Measurements from ENCODE around the gene BACE1. TPM values are rescaled to one million over a fixed set of nuclear protein-coding genes. Genes with fewer than 3 reads are reported as not detected.

Gene BACE1
- polyA plus RNA-seq, 1 donor from 2014 or later: 21.0 TPM

- no peaks in the 10 kb centered on the region for H4K20me1 ChIP-seq (ENCODE audit: insufficient read depth)
- H3K27ac ChIP-seq (ENCODE audit: low read length): no peak overlapping the region
- peaks cover 3% of the 10 kb centered on the region for H3K36me3 ChIP-seq (ENCODE audit: insufficient read depth, low read length)
- no peaks in the 10 kb centered on the region for H3K79me2 ChIP-seq (replicated peaks; ENCODE audit: insufficient read depth, low read length)
- no peaks in the 10 kb centered on the region for H3K9me3 ChIP-seq (ENCODE audit: low read length)
- no peaks in the 10 kb centered on the region for H3K27me3 ChIP-seq (ENCODE audit: insufficient read depth, low read depth, low read length)
- H2AFZ ChIP-seq (ENCODE audit: low read depth, low read length): no peak overlapping the region
- H3F3A ChIP-seq (ENCODE audit: insufficient read depth, low read length, poor library complexity, severe bottlenecking): no peaks in the 10 kb centered on the region
- no peaks in the 10 kb centered on the region for H3K9me2 ChIP-seq (ENCODE audit: insufficient read depth, low read length)
- no peak overlapping the region for H3K4me2 ChIP-seq (ENCODE audit: low read length)
- TF ChIP-seq MXI1 (conservative IDR thresholded peaks at IDR 0.05; ENCODE audit: poor library complexity, severe bottlenecking) (no peak), SMC3 (conservative IDR thresholded peaks at IDR 0.05; ENCODE audit: poor library complexity) (no peak), CTCF (IDR thresholded peaks at IDR 0.05; ENCODE audit: poor library complexity, severe bottlenecking) (no peak), REST (IDR thresholded peaks at IDR 0.05; ENCODE audit: borderline replicate concordance) (no peak), EP300 (conservative IDR thresholded peaks at IDR 0.05; ENCODE audit: poor library complexity, severe bottlenecking) (no peak), POLR2AphosphoS5 (IDR thresholded peaks at IDR 0.05) (no peak), RAD21 (conservative IDR thresholded peaks at IDR 0.05) (no peak), TAF1 (IDR thresholded peaks at IDR 0.05; ENCODE audit: low read depth) (no peak), EZH2 (IDR thresholded peaks at IDR 0.05; ENCODE audit: borderline replicate concordance, insufficient read depth, low read length, poor library complexity, severe bottlenecking) (no peak)
- H3K9ac ChIP-seq (ENCODE audit: low read length): no peak overlapping the region
- no peak overlapping the region for H3K4me3 ChIP-seq (ENCODE audit: low read length)
These were observed 28.4 kb downstream of the BACE1 start for GRCh38 chr11:117287668-117288067.

- H3K4me3 ChIP-seq (ENCODE audit: low read length): no peak overlapping the region
- H2AFZ ChIP-seq (ENCODE audit: low read depth, low read length): no peak overlapping the region
- peaks cover 3% of the 10 kb centered on the region for H3K36me3 ChIP-seq (ENCODE audit: insufficient read depth, low read length)
- H3K27me3 ChIP-seq (ENCODE audit: insufficient read depth, low read depth, low read length): no peaks in the 10 kb centered on the region
- H3K9me3 ChIP-seq (ENCODE audit: low read length): no peaks in the 10 kb centered on the region
- no peaks in the 10 kb centered on the region for H3K9me2 ChIP-seq (ENCODE audit: insufficient read depth, low read length)
- H3K79me2 ChIP-seq (replicated peaks; ENCODE audit: insufficient read depth, low read length): no peaks in the 10 kb centered on the region
- no peaks in the 10 kb centered on the region for H4K20me1 ChIP-seq (ENCODE audit: insufficient read depth)
- H3K9ac ChIP-seq (ENCODE audit: low read length): no peak overlapping the region
- TF ChIP-seq POLR2AphosphoS5 (IDR thresholded peaks at IDR 0.05) (no peak), RAD21 (conservative IDR thresholded peaks at IDR 0.05) (no peak), REST (IDR thresholded peaks at IDR 0.05; ENCODE audit: borderline replicate concordance) (no peak), EZH2 (IDR thresholded peaks at IDR 0.05; ENCODE audit: borderline replicate concordance, insufficient read depth, low read length, poor library complexity, severe bottlenecking) (no peak), CTCF (IDR thresholded peaks at IDR 0.05; ENCODE audit: poor library complexity, severe bottlenecking) (no peak), TAF1 (IDR thresholded peaks at IDR 0.05; ENCODE audit: low read depth) (no peak), MXI1 (conservative IDR thresholded peaks at IDR 0.05; ENCODE audit: poor library complexity, severe bottlenecking) (no peak), SMC3 (conservative IDR thresholded peaks at IDR 0.05; ENCODE audit: poor library complexity) (no peak), EP300 (conservative IDR thresholded peaks at IDR 0.05; ENCODE audit: poor library complexity, severe bottlenecking) (no peak)
- H3K27ac ChIP-seq (ENCODE audit: low read length): no peak overlapping the region
- no peak overlapping the region for H3K4me2 ChIP-seq (ENCODE audit: low read length)
- H3F3A ChIP-seq (ENCODE audit: insufficient read depth, low read length, poor library complexity, severe bottlenecking): no peaks in the 10 kb centered on the region
These were observed 29.5 kb downstream of the BACE1 start for GRCh38 chr11:117286588-117286987.

Data from neural cell (in vitro differentiated cells).